OCI-LY7 (cell line): ENCODE results near the gene CACNA1D.
"Not testable (repeated sequence)": the region's sequence is repeated elsewhere in the genome, so short reads cannot be mapped to it uniquely, and the experiment has no call there.

Experiments
- CTCF ChIP-seq: fragments of 200-600 bp; sonication (generic); conservative IDR thresholded peaks from 2 replicates; pipeline ENCODE4 v1.5.1; 2014; ENCODE audit warnings: mild to moderate bottlenecking, antibody characterized with exemption, low read length, moderate library complexity, mixed read lengths
- EZH2phosphoT487 ChIP-seq: fragments of 200-600 bp; sonication (generic); IDR thresholded peaks from 2 replicates; pipeline ENCODE4 v1.6.1; 2018; ENCODE audit warnings: low read depth, borderline replicate concordance, mild to moderate bottlenecking, mixed run types, antibody characterized with exemption, low read length, moderate library complexity, mixed read lengths

GRCh38 chr3:53476372-53476771 lies 18.0 kb upstream of the CACNA1D start:
- not testable (repeated sequence) for TF ChIP-seq CTCF, EZH2phosphoT487
